Motor neuron (in vitro differentiated cells): ENCODE data around the gene AGBL3. TPM values are rescaled to one million over a fixed set of nuclear protein-coding genes. Genes with fewer than 3 reads are reported as not detected.

ENCODE experiments used
- ATAC-seq, 8 experiments: fragments of 200-7000 bp; cut with Tn5 transposase; replicated peaks in 6 of 8; 2 replicates each; pipeline ENCODE4 v1.8.0; 2021; ENCODE audit warnings: mild to moderate bottlenecking in 8 of 8, moderate library complexity in 8 of 8
- H3K27ac ChIP-seq, 2 donors: fragments of 250-450 bp; sonication (Bioruptor Pico); 2 replicates each; pipeline ENCODE4 v1.9.0; 2021; ENCODE audit warnings: antibody characterized with exemption in 2 of 2, mild to moderate bottlenecking in 2 of 2, moderate library complexity in 1 of 2
- H3K4me1 ChIP-seq, 2 donors: fragments of 250-450 bp; sonication (Bioruptor Pico); replicated peaks in 1 of 2; 2 replicates each; pipeline ENCODE4 v1.6.1; 2021; ENCODE audit warnings: antibody characterized with exemption in 2 of 2, mild to moderate bottlenecking in 2 of 2, moderate library complexity in 1 of 2
- H3K4me3 ChIP-seq, 5 donors: fragments of 250-450 bp; sonication (Bioruptor Pico); 2 replicates each; pipeline ENCODE4 v1.9.0; 2021; ENCODE audit warnings: antibody characterized with exemption in 5 of 5, mild to moderate bottlenecking in 5 of 5, moderate library complexity in 4 of 5
- WGBS, 10 experiments: fragments of 450-650 bp; shearing (Covaris generic); methylation state at CpG; one replicate each; pipeline ENCODE4 v1.0.0; 2022; 5-methylcytosine and 5-hydroxymethylcytosine counted together
- in situ Hi-C, 9 experiments: fragments of 400-800 bp; cut with MboI; loops; one replicate each; pipeline ENCODE4 v1.15.0; 2021; ENCODE audit warnings: low sequenced_read_pairs in 9 of 9, low pct_unique_long_range_greater_than_20kb in 2 of 9; ENCODE audit not compliant: unreplicated experiment in 9 of 9
- total RNA-seq, 8 experiments: library from RNA; unstranded; fragments of 300-600 nt; gene quantifications; 2 replicates each; pipeline versions ENCODE4 v1.2.3 to v1.2.4, GENCODE V29; 2022

The AGBL3 gene
- total RNA-seq, 8 experiments from 2014 or later = 0.97 to 6.6 (median 2.0) TPM

DNA sequence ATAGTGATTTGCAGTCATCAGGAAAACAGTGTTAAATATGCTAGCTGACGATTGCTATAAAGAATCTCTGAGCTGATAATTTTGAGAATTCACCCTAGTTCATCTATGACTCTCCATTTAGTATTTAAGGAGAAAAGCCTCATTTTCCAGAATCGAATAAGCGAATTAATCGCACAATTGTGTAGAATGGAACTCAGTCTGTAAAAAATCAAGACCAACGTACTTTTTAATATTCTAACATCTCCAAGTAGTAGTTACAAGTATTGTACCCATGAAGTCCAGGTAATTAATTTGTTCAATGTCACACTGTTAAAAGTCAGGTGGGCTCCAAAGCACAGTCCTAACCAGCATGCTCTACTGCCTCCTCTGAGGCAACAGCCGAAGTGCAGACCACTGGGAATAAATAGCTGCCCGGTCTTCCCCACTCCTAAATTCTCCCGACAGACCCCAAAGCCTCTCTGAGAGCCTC lies 380 bp upstream of the AGBL3 start:
- WGBS, 10 experiments = 40 to 97% (median 69%) methylated on average over 1 to 8 of the region's 8 CpGs
- H3K4me1 ChIP-seq = peaks cover 4 to 19% of the 10 kb centered on the region in 2 donors
- H3K4me3 ChIP-seq = peak overlapping the region; percentile 64 to 97 (median 94)

GRCh38 chr7:134988161-134988560 lies 1.9 kb downstream of the AGBL3 start:
- no peak overlapping the region for H3K4me3 ChIP-seq
- ATAC-seq = no peak
- in situ Hi-C loops = loop anchor here in 1 of 9 experiments (25.0 kb wide), 1 partner anchor 174 kb away; the partner anchor contains the start of gene CYREN
- WGBS, 10 experiments = 54 to 98% (median 81%) methylated on average over 3 to 5 of the region's 5 CpGs; no CpG with 5 or more reads in 1 of the 10 experiments
- H3K27ac ChIP-seq = no peak overlapping the region
- peaks cover 4 to 19% of the 10 kb centered on the region in 2 donors for H3K4me1 ChIP-seq

More for the DNA sequence above, 380 bp upstream of the AGBL3 start:
- no peak for ATAC-seq
- H3K27ac ChIP-seq = peak overlapping the region; percentile 84 to 88
- in situ Hi-C loops = loop anchor here in 1 of 9 experiments (25.0 kb wide), 1 partner anchor 176 kb away; the partner anchor contains the start of gene CYREN

DNA sequence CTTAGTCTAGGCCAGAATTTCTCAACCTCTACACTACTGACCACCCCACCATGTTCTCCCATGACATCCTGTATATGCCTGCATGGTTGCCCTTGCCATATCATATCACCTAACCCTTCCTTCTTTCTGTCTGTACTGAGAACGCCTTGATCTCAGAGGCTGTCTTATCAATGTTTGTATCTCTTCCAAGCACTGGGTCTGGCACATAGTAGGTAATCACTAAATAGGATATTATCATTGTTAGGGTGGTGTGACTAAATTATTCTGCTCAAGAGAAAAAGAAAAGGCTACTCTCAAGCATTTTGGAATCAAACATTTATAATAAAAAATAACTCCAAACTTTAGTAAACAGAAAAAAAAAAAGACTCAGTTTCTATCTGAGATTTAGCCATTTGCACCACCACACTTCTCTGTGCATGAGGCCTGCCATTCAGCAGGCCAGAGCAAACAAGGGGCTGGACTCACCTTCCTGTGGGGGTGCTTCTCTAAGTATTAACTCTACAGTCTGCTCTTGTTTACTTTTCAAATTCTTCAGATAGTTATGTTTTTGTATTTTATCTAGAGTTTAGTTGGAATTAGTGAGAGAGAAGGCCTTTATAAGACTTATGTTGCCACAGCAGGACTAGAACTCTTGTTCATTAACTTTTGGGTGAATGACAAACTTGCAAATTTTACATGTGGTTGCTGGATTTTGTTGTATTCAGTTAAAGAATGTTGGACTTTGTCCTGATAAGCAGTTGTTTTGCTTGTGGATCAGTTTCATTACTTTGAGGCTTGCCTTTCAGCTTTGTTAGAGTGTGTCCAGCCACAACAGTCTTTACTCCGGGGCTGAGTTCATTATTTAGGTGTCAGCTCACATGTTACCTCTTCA lies 5.4 kb downstream of the AGBL3 start:
- in situ Hi-C loops = loop anchor here in 1 of 9 experiments (25.0 kb wide), 1 partner anchor 171 kb away; the partner anchor contains the start of gene CYREN
- Histone ChIP-seq H3K4me1 (peaks cover 0 to 15% of the 10 kb centered on the region in 2 donors), H3K4me3 (no peak overlapping the region), H3K27ac (no peak overlapping the region)
- 80 to 100% (median 94%) methylated on average over 1 to 2 of the region's 2 CpGs; no CpG with 5 or more reads in 1 of the 10 experiments for WGBS, 10 experiments
- no peak for ATAC-seq

DNA sequence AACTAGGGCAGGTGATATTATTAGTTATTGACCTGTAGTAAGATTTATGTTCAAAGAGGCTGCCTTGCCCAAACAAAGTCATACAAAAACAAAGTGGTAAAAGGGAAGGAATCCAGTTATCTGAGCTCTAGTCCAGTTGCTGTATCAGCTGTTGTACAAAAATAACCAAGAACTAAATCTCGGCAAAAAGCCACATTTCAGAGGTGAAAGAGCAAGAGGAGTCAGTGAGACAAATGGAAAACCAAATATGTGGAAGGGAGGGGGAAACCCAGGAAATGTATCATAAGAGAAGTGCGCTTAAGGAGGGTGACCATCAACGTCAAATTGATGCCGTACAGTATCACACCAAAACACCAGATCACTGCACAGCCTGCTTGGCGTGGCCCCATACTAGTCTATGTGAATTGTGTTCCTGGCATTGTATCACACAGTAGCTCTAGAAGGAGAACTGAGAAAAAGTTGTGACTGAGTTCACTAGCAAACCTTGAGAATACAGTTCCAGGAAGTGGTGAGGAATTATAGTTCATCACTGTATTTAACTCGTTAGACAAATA lies 6.4 kb downstream of the AGBL3 start:
- WGBS, 10 experiments = 71 to 100% (median 96%) methylated on average over 1 to 6 of the region's 6 CpGs
- Histone ChIP-seq H3K4me3 (no peak overlapping the region), H3K4me1 (peaks cover 0 to 11% of the 10 kb centered on the region in 2 donors), H3K27ac (no peak overlapping the region)
- ATAC-seq = no peak
- in situ Hi-C loops = loop anchor here in 1 of 9 experiments (25.0 kb wide), 1 partner anchor 170 kb away; the partner anchor contains the start of gene CYREN

- in situ Hi-C loops = loop anchor here in 1 of 9 experiments (25.0 kb wide), 1 partner anchor 168 kb away; the partner anchor contains the start of gene CYREN
- Histone ChIP-seq H3K27ac (no peak overlapping the region), H3K4me1 (no peaks in the 10 kb centered on the region), H3K4me3 (no peak overlapping the region)
- ATAC-seq = no peak
- WGBS, 10 experiments = 87 to 100% (median 100%) methylated on average over 1 to 2 of the region's 2 CpGs; no CpG with 5 or more reads in 2 of the 10 experiments
These were observed 7.7 kb downstream of the AGBL3 start for GRCh38 chr7:134993877-134994456.

DNA sequence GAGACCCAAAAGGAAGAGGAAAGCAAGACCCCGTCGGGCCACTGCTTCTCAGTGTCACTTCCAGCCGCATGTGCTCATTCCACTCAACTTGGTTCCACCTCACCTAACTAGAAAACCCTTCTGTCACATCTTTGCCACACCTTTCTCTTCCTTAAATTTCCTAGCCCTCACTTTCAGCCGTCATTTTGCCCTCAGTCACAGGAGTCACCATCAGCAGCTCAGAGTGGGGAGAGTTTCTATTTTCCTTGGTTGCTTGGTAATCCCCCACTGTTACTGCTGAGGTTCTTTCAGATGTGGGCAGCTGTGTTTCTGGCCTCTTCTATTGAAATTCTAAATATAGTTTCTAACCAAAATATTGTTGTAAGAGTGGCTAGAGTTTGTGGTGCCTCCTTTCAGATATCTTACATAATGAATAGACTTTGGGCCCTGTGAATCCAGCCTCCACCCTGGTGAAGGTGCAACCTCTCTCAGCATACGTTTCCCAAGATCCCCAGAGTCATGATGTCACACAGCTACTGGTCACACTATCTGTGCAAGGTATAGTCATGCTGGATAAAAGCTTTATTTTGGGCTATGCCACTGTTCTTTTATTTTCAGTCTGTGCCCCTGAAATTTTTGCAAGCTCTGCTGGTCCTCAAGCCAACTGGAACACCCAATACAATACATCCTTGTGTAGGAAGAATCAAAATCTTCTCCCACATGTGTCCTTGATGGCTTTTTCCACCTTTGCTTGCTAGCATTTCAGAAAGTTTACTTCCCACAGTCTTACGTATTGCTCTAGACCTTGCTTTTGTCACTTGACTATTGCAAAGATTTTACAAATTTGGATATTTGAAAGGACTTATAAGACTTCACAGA lies 9.2 kb downstream of the AGBL3 start:
- peak in 1 of 8 experiments; percentile 15 for ATAC-seq
- Histone ChIP-seq H3K4me1 (no peaks in the 10 kb centered on the region), H3K27ac (no peak overlapping the region), H3K4me3 (no peak overlapping the region)
- in situ Hi-C loops = loop anchor here in 1 of 9 experiments (25.0 kb wide), 1 partner anchor 167 kb away; the partner anchor contains the start of gene CYREN
- 0 to 100% (median 78%) methylated on average over 1 to 5 of the region's 6 CpGs; no CpG with 5 or more reads in 1 of the 10 experiments for WGBS, 10 experiments

DNA sequence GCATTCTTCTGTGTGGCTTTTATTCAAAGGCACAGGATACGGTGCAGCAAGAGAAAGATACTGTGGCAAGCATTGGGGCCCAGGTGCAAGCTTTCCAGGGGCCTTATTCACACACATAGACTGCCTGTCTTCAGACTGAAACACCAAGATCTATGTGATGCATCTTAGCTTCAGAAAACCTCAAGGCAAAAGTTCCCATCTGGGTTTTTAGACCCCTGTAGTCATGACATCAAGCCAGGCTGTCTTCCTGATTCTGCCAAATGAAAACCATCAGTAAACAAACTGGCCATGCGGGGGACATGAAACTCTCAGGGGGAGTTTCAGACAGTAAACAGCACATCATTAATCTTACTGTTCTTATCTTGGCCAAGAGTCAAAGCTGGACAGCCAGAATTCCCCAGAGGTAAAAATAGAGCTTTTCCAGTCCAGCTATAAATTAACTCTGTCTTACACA lies 9.8 kb downstream of the AGBL3 start:
- 71 to 100% (median 83%) methylated on average over 1 to 2 of the region's 2 CpGs; no CpG with 5 or more reads in 1 of the 10 experiments for WGBS, 10 experiments
- in situ Hi-C loops = loop anchor here in 1 of 9 experiments (25.0 kb wide), 1 partner anchor 166 kb away; the partner anchor contains the start of gene CYREN
- ATAC-seq = peak in 4 of 8 experiments; percentile 39 to 89 (median 48)
- Histone ChIP-seq H3K4me3 (no peak overlapping the region), H3K27ac (no peak overlapping the region), H3K4me1 (no peaks in the 10 kb centered on the region)

DNA sequence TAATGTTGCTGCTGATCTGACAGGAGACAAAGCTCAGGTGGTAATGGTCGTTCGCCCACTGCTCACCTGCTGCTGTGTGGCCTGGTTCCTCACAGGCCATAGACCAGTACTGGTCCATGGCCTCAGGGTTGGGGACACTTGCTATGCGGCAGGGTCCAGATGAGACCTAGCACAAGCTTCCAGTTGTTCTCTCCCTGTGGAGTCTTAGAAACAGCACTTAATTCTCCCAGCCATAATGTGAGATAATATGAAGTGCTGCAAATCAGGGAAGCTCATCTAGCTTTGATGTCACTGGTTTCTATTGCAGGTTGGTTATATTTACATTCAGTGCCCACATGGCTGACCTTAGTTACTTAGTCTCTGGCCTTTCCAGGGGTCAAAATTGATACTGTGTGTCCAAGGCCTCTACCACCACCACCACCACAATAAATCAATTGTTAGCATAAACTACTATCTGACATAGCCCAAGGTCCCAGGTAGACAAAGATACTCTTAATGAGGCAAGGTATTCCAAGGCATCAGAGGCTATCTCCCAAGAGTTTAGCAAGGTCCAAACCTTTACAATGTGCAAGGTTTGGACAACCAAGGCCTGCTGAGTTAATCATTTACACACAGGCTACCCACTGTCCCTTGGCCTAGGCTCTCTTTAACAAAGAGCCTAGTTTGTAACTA lies 11.0 kb downstream of the AGBL3 start:
- no peak for ATAC-seq
- no peak overlapping the region for H3K4me3 ChIP-seq
- WGBS, 10 experiments = 100% methylated on average over 1 to 2 of the region's 3 CpGs; no CpG with 5 or more reads in 6 of the 10 experiments
- in situ Hi-C loops = loop anchor here in 1 of 9 experiments (25.0 kb wide), 1 partner anchor 165 kb away; the partner anchor contains the start of gene CYREN
- no peak overlapping the region for H3K27ac ChIP-seq
- H3K4me1 ChIP-seq = no peaks in the 10 kb centered on the region

DNA sequence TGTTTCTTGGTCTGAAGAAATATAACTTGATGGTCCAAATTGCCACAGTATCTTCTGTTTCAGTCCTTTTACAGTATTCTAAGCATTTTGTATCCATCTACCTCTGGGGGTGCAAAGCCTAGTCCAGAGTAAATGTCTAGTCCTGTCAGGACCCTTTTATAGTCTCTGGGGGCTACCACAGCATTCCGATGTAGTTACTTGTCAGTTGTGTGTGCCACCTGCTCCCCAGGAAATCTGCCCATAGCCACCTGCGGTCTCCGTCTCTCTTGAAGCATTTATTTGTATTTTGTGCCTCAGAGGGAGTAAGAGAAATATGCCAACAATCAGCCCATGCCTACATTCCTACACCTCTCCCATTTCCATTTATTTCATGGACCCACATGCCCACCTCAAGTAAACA lies 12.8 kb downstream of the AGBL3 start:
- ATAC-seq = no peak
- no peaks in the 10 kb centered on the region for H3K4me1 ChIP-seq
- H3K4me3 ChIP-seq = no peak overlapping the region
- in situ Hi-C loops = loop anchor here in 1 of 9 experiments (25.0 kb wide), 1 partner anchor 163 kb away; the partner anchor contains the start of gene CYREN
- WGBS, 10 experiments = 94 to 100% (median 100%) methylated on average over 1 to 3 of the region's 3 CpGs; no CpG with 5 or more reads in 5 of the 10 experiments
- H3K27ac ChIP-seq = no peak overlapping the region

GRCh38 chr7:135001390-135002165 lies 15.3 kb downstream of the AGBL3 start:
- WGBS, 10 experiments = 33 to 100% (median 86%) methylated on average over 1 of the region's 1 CpG; no CpG with 5 or more reads in 3 of the 10 experiments

DNA sequence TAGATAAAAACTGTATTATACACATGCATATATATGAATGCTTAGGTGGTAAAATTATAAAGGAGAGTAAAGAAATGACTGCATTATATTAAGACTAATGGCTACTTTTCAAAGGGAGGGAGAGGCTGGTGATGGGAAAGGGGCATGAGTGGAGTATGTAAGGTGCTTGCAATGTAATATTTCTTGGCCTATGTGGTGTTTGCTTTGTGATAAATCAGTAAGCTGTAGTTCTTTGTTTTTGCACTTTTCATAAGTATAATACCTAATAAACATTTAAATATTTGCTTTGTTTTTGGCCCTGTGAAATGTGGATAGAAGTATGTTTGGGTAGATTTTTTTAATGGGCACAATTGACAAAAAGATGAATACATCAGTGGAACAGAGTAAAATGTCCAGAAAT lies 25.9 kb downstream of the AGBL3 start:
- in situ Hi-C loops = no loop called here
- Histone ChIP-seq H3K4me3 (no peak overlapping the region), H3K4me1 (no peaks in the 10 kb centered on the region), H3K27ac (no peak overlapping the region)
- ATAC-seq = no peak

More at GRCh38 chr7:135001390-135002165, 15.3 kb downstream of the AGBL3 start:
- no peaks in the 10 kb centered on the region for H3K4me1 ChIP-seq
- H3K27ac ChIP-seq = no peak overlapping the region
- ATAC-seq = peak in 2 of 8 experiments; percentile 59 to 76
- in situ Hi-C loops = no loop called here
- H3K4me3 ChIP-seq = no peak overlapping the region
